Epithelial cell of proximal tubule (primary cell): ENCODE data around the gene CDH13. TPM values are rescaled to one million over a fixed set of nuclear protein-coding genes. Genes with fewer than 3 reads are reported as not detected.
A peak's percentile ranks its signal among the peaks of the same experiment; 100 is the strongest.

Source experiments
- DNase-seq: peaks from one replicate; pipeline ENCODE4 v3.0.0-alpha.2; 2011; ENCODE audit warnings: low read depth
- H3K4me3 ChIP-seq: 2 replicates; pipeline ENCODE4 v1.5.1; 2011; ENCODE audit warnings: low read depth, mild to moderate bottlenecking, low read length
- total RNA-seq: library from RNA; depleted of rRNA; stranded (reverse); fragments of >200 nt; gene quantifications from 2 replicates; pipeline ENCODE4 v1.2.3, GENCODE V29; 2015
- TF ChIP-seq, protein P1 (sequence below): conservative IDR thresholded peaks from 2 replicates; pipeline ENCODE4 v1.5.1; 2012; ENCODE audit warnings: low read depth, mild to moderate bottlenecking, low read length

Gene CDH13
- total RNA-seq, 1 donor from 2014 or later = 85.4 TPM

DNA sequence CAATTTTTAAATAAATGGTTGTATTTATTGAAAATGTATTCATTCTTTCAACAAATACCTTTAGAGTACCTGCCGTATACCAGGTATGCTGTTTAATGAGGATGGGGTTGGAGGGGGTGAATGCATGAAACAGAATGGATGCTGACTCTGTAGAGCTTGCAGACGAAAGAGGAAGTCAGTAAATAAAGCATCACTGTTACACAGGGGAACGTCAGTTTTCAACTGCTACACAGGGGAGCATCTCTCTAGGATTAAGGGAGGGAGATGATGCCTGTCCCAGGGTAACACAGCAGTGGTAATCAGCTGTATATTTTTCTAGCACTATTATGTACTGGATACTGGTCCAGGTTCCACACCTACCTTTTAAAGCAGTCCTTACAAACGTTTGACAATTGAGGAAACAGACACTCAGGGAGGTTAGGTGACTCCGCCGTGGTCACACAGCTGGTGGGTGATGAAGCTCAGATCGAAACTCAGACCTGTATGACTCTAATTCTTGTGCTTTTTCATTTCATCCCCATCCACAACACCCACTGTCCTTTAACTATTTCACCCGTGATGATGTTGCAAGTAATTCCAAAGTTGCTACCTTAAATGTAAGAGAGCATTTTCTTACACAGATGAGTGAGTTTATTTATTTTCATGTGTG, 728.9 kb downstream of the CDH13 start:
- TF ChIP-seq, protein P1, sequence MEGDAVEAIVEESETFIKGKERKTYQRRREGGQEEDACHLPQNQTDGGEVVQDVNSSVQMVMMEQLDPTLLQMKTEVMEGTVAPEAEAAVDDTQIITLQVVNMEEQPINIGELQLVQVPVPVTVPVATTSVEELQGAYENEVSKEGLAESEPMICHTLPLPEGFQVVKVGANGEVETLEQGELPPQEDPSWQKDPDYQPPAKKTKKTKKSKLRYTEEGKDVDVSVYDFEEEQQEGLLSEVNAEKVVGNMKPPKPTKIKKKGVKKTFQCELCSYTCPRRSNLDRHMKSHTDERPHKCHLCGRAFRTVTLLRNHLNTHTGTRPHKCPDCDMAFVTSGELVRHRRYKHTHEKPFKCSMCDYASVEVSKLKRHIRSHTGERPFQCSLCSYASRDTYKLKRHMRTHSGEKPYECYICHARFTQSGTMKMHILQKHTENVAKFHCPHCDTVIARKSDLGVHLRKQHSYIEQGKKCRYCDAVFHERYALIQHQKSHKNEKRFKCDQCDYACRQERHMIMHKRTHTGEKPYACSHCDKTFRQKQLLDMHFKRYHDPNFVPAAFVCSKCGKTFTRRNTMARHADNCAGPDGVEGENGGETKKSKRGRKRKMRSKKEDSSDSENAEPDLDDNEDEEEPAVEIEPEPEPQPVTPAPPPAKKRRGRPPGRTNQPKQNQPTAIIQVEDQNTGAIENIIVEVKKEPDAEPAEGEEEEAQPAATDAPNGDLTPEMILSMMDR = no peak
- H3K4me3 ChIP-seq = no peak overlapping the region
- no peak for DNase-seq

DNA sequence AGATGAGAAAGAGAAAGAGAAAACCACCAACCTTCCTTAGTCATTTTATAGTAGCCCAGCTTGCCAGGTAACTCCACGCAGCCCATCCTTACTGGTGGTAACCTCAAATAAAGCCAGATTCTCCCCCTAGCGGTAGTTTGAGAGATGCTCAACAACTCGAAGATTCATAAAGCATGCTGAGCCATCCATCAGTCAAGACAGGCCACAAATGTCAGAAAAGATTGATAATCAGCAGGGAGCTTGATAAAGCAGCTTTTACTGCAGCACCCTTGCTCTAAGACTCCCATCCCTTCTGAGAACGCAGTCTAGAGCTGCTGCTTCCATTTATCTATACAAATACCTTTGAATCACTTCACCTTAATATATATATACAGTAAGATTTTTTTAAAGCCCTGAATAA, 729.5 kb downstream of the CDH13 start:
- no peak for DNase-seq

DNA sequence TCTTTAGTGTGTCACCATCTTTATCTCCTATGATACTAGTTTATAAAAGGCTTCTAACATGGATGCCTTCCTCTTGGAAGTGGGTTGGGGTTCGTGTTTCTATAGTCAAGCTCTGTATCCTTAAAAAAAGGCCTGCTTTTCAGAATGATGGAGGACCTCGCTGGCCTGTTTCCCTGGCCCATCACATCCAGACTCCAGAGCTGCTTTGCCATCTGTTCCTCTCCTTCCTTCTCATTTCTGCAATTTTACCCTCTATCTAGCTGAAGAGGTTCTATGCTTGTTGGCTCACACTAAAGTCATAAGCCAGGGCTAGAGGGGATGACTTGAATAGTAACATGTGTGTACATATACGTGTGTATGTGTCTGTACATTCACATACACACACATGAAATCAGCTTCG, 730.2 kb downstream of the CDH13 start:
- H3K4me3 ChIP-seq = no peak overlapping the region
- DNase-seq = no peak
- TF ChIP-seq, protein P1 = no peak

More for the DNA sequence above, 729.5 kb downstream of the CDH13 start:
- no peak overlapping the region for H3K4me3 ChIP-seq
- TF ChIP-seq, protein P1 = peak; percentile 80

DNA sequence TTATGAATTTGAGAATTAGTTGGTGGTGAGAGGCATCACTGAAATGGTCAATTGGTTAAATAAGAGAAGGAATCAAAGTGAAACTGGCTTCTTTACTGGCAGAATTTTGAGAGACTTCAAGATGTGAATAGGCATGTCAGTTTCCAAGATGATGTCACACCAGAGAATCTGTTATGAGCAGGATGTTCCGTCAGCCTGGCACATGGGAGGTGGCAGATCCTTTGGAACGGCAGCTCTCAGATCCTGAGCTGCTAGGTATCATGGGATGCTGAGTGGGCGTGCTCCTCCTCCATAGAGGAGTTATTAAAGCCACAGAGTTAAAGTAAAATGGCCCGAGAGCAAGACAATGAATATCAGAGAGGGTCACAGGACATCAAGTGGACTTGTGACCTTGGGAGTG, 736.8 kb downstream of the CDH13 start:
- DNase-seq = no peak
- TF ChIP-seq, protein P1 = no peak
- H3K4me3 ChIP-seq = no peak overlapping the region

DNA sequence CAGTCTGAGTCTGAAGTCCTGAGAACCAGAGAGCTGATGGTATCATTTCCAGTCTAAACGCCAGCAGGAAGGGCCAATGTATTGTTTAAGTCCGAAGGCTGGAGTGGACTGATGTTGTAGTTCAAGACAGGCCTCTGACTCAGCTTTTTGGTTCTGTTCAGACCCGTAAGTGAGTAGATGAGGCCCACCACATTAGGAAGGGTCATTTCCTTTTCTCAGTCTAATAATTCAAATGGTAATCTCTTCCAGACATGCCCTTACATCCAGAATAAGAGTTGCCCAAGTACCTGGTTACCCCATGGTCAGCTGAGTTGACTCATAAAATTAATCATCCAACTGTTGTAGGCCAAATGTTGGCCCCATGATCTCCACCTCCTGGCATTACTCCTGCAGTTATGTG, 738.4 kb downstream of the CDH13 start:
- peak; percentile 22 for DNase-seq
- TF ChIP-seq, protein P1 = no peak

DNA sequence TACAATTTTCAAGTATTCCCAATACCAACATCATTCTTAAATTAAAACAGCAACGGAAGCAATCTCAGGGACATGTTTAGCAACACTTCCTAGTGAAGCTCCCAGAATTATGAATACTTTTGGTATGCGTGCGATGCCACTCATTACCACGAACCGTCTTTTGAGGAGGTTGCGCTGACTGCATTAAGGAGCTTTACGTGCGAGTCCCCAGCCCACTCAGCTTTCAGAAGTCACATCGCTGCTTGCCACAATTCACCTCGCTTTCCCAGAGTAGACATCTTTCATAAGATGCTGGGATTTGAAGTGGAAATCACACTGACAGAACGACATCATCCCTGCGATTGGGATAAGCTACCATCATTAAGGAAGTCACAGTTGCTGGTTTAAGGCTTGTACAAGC, 739.5 kb downstream of the CDH13 start:
- no peak for DNase-seq
- no peak overlapping the region for H3K4me3 ChIP-seq
- TF ChIP-seq, protein P1 = no peak

More for the DNA sequence above, 738.4 kb downstream of the CDH13 start:
- no peak overlapping the region for H3K4me3 ChIP-seq

DNA sequence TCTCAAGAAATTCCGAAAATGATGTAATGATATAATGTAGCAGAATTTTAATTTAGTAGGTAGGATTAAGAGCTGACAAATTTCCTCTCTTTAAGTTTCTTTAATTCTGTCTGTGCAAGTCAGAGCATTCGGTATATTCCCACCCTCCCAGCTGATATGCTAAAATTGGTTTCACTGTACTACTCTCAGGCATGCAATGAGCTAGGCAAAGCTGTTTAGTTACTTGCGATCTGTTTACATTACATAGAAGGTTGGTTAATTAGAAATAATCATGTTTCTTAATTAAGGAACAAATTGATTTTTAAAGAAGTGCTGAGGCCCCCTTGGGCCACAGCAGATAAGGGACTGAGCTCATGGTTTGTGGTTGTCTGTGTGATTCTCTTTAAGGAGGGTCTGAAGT, 748.2 kb downstream of the CDH13 start:
- TF ChIP-seq, protein P1 = no peak
- no peak overlapping the region for H3K4me3 ChIP-seq
- no peak for DNase-seq
